GM12878 (cell line): ENCODE measurements around the gene NDUFA13. TPM values are rescaled to one million over a fixed set of nuclear protein-coding genes. Genes with fewer than 3 reads are reported as not detected.

ENCODE experiments used
- ATAC-seq: fragments of 200-7000 bp; cut with Tn5 transposase; 3 replicates; pipeline ENCODE4 v1.9.1; 2020; ENCODE audit warnings: mild to moderate bottlenecking, moderate library complexity
- BruUV-seq: library from RNA; stranded (reverse); fragments of 400-500 nt; replicated peaks from 2 replicates; lab custom pipeline; 2021; lab: Mats Ljungman, UMichigan
- CTCF ChIA-PET: fragments of 300-600 bp; sonication (Branson Sonifier 250); formaldehyde crosslinking; extraction: SDS; loops from one replicate; lab custom pipeline; 2021; ENCODE audit warnings: inconsistent platforms; lab: Yijun Ruan, JAX
- POLR2A ChIA-PET: fragments of 350-600 bp; formaldehyde crosslinking; extraction: SDS; loops from one replicate; lab custom pipeline; 2021; ENCODE audit warnings: inconsistent platforms; lab: Charles Lee
- RAD21 ChIA-PET: fragments of 300-600 bp; sonication (Branson Sonifier 250); formaldehyde crosslinking; loops from one replicate; lab custom pipeline; 2023; ENCODE audit warnings: antibody characterized with exemption; ENCODE audit not compliant: unreplicated experiment; lab: Charles Lee
- SMC1A ChIA-PET: fragments of 300-600 bp; sonication (Branson Sonifier 250); formaldehyde crosslinking; loops from one replicate; lab custom pipeline; 2023; ENCODE audit not compliant: unreplicated experiment, uncharacterized antibody; lab: Charles Lee
- DNase-seq: peaks from one replicate; pipeline ENCODE4 v3.0.0-alpha.2; 2011; ENCODE audit warnings: low read depth, low spot score
- FAIRE-seq: peaks from 3 replicates; lab custom pipeline; 2011; peaks lifted over from hg19 to GRCh38; lab: Jason Lieb, UNC
- H2AFZ ChIP-seq: 2 replicates; pipeline ENCODE4 v1.6.0; 2011; ENCODE audit warnings: low read depth, low read length, control low read depth; ENCODE audit not compliant: control insufficient read depth
- H3K27ac ChIP-seq: 2 replicates; pipeline ENCODE4 v1.5.1; 2011; ENCODE audit warnings: control low read depth; ENCODE audit not compliant: control insufficient read depth, insufficient read depth
- H3K27me3 ChIP-seq, 2 experiments: replicated peaks in 1 of 2; 2 replicates each; pipeline versions ENCODE4 v1.6.0 to v1.6.1; 2011; ENCODE audit warnings: low read length in 1 of 2; ENCODE audit not compliant: control insufficient read depth in 2 of 2, insufficient read depth in 2 of 2
- H3K36me3 ChIP-seq, 2 experiments: 2 replicates each; pipeline ENCODE4 v1.5.1; 2011; ENCODE audit warnings: low read length in 1 of 2; ENCODE audit not compliant: control insufficient read depth in 2 of 2, insufficient read depth in 2 of 2
- H3K4me1 ChIP-seq: 2 replicates; pipeline ENCODE4 v1.6.1; 2011; ENCODE audit warnings: mild to moderate bottlenecking, low read length, moderate library complexity, mixed read lengths; ENCODE audit not compliant: control insufficient read depth, insufficient read depth
- H3K4me2 ChIP-seq: 2 replicates; pipeline ENCODE4 v1.6.0; 2011; ENCODE audit warnings: control low read depth; ENCODE audit not compliant: control insufficient read depth, insufficient read depth
- H3K4me3 ChIP-seq: fragments of 200-600 bp; sonication (generic); 2 replicates; pipeline ENCODE4 v1.5.1; 2016
- H3K79me2 ChIP-seq: 2 replicates; pipeline ENCODE4 v1.6.0; 2011; ENCODE audit warnings: low read length; ENCODE audit not compliant: control insufficient read depth, insufficient read depth
- H3K9ac ChIP-seq: 2 replicates; pipeline ENCODE4 v1.8.0; 2011; ENCODE audit warnings: low read length, control low read depth, mixed read lengths; ENCODE audit not compliant: control insufficient read depth, insufficient read depth
- H3K9me3 ChIP-seq: replicated peaks from 3 replicates; pipeline ENCODE4 v1.5.1; 2011; ENCODE audit warnings: mild to moderate bottlenecking, low read length; ENCODE audit not compliant: control insufficient read depth, insufficient read depth
- H4K20me1 ChIP-seq: 2 replicates; pipeline ENCODE4 v1.6.0; 2011; ENCODE audit not compliant: control insufficient read depth, insufficient read depth
- CEBPB ChIP-seq, 2 experiments: fragments of 150-350 bp in 1 of 2; IDR thresholded peaks; 2 replicates each; pipeline ENCODE4 v1.6.1; 2012 to 2014; ENCODE audit warnings: low read depth in 2 of 2, low read length in 2 of 2, borderline replicate concordance in 1 of 2, inconsistent platforms in 1 of 2
- IRF3 ChIP-seq: fragments of 450-650 bp; IDR thresholded peaks from 2 replicates; pipeline ENCODE4 v1.6.1; 2014; ENCODE audit warnings: mild to moderate bottlenecking
- WGBS: methylation state at CpG from one replicate; pipeline ENCODE4 v1.1.6; 2016; ENCODE audit warnings: low lambda C conversion rate; ENCODE audit not compliant: insufficient replicate concordance, insufficient coverage; ENCODE audit errors: missing lambda C conversion rate; 5-methylcytosine and 5-hydroxymethylcytosine counted together
- in situ Hi-C: fragments of 300-500 bp; cut with MboI; formaldehyde crosslinking; loops from 9 replicates; pipeline ENCODE4 v1.14.3; 2018; ENCODE audit warnings: mixed read lengths
- intact Hi-C: fragments of 100-400 bp; cut with micrococcal nuclease; formaldehyde crosslinking; loops from one replicate; pipeline ENCODE4 v1.14.2; 2022; ENCODE audit not compliant: unreplicated experiment
- polyA plus RNA-seq, 11 experiments: library from polyadenylated mRNA; depleted of rRNA in 4 of 11; unstranded in 6 of 11; stranded (reverse) in 5 of 11; fragments of >200 nt; fragmentation: Nextera tagmentation in 4 of 11; fragmentation: Illumina TruSeq in 1 of 11; extraction: Ambion mirVana in 4 of 11; extraction: Trizol in 1 of 11; gene quantifications; 1 replicate in 1 of 11; 2 replicates in 10 of 11; pipeline versions ENCODE4 v1.2.1 to v1.2.3, GENCODE V29; 2011 to 2016; ENCODE audit warnings: inconsistent platforms in 2 of 11, missing spikeins in 2 of 11, low read depth in 1 of 11
- total RNA-seq, 4 experiments: library from RNA; depleted of rRNA in 3 of 4; stranded (reverse); fragments of >200 nt in 3 of 4; fragmentation: Illumina TruSeq in 1 of 4; extraction: Trizol in 1 of 4; gene quantifications; 2 replicates each; pipeline versions ENCODE4 v1.2.1 to v1.2.3, GENCODE V29; 2013 to 2021

NDUFA13 gene
- total and polyA plus RNA-seq, 10 of the 15 experiments (the other 5 are each of a cell fraction or from before 2014, with no cell fraction given) = 224 to 586 (median 456) TPM

- no peak for ATAC-seq
- Histone ChIP-seq H3K27me3 (no peaks in the 10 kb centered on the region), H3K4me3 (no peak overlapping the region), H3K9ac (no peak overlapping the region), H3K27ac (no peak overlapping the region)
- RAD21 ChIA-PET = no interaction called here
- FAIRE-seq = no peak
- TF ChIP-seq IRF3 = no peak
- TF ChIP-seq CEBPB (IDR thresholded peaks at IDR 0.05; ENCODE audit: borderline replicate concordance in 1 of 2, low read depth in 2 of 2, low read length in 2 of 2) = no peak
- TF ChIP-seq, all 136 proteins: peak for 0
- no peaks in the 10 kb centered on the region for H3K79me2 ChIP-seq
- H3K4me2 ChIP-seq = no peak overlapping the region
- in situ Hi-C loops = no loop called here
- peaks cover 33 to 55% of the 10 kb centered on the region in 2 experiments for H3K36me3 ChIP-seq
- no peaks in the 10 kb centered on the region for H3K9me3 ChIP-seq
- H2AFZ ChIP-seq = no peak overlapping the region
- intact Hi-C loops = no loop called here
- ChIA-PET SMC1A (no interaction called here), POLR2A (interaction anchor here (0.6 kb wide), 1 partner anchor 56 kb away, joined by 3 read pairs; no protein-coding TSS in a partner anchor), CTCF (no interaction called here)
- no peaks in the 10 kb centered on the region for H3K4me1 ChIP-seq
- 90% methylated on average over 18 of the region's 18 CpGs for WGBS
- no peaks in the 10 kb centered on the region for H4K20me1 ChIP-seq
- no peak for DNase-seq
- no TSS peak for BruUV-seq
These were observed 13.0 kb upstream of the NDUFA13 start for GRCh38 chr19:19502808-19503602.
